ENCODE measurements around the gene RPS15.

DNA sequence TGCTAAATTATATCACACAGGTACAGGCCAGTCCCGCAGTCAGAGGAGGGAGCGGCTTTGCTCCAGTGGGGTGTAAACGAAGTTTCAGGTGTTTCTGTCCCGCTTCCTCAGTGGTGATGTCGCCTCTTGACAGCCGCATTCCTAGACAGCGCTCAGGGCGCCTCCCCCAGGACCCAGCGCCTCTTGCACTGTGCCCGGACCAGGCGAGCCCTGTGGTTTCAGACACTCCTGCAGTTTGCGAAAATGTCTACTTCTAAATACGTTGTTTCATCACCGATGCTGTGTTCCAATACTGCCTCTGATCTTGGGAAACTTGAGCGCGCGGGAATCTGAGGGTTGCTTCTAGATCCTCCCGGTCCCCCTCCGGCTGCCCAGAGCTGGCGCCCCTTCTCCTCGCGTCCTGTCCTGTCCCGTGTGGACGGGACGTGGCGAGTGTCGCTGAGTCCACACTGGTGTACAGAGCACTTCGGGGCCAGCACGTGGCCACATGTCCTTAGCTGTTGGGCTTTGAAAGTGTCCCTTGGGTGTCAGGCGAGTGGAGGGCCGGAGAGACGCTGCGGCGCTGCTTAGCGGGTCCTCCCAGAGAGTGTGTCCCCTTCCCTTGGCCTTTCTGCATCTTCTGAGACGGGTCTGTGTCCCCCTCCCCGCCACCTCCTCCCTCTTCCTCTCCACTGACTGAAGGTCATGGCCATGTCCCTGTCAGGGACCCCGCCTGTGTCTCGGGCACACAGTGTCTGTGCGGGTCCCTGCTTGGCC, 14.6 kb upstream of the RPS15 start:
- TF ChIP-seq, protein P1, sequence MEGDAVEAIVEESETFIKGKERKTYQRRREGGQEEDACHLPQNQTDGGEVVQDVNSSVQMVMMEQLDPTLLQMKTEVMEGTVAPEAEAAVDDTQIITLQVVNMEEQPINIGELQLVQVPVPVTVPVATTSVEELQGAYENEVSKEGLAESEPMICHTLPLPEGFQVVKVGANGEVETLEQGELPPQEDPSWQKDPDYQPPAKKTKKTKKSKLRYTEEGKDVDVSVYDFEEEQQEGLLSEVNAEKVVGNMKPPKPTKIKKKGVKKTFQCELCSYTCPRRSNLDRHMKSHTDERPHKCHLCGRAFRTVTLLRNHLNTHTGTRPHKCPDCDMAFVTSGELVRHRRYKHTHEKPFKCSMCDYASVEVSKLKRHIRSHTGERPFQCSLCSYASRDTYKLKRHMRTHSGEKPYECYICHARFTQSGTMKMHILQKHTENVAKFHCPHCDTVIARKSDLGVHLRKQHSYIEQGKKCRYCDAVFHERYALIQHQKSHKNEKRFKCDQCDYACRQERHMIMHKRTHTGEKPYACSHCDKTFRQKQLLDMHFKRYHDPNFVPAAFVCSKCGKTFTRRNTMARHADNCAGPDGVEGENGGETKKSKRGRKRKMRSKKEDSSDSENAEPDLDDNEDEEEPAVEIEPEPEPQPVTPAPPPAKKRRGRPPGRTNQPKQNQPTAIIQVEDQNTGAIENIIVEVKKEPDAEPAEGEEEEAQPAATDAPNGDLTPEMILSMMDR (optimal IDR thresholded peaks at IDR 0.05 in 1 of 3, IDR thresholded peaks at IDR 0.05 in 1 of 3, conservative IDR thresholded peaks at IDR 0.05 in 1 of 3; ENCODE audit: extremely low read depth in 1 of 3, insufficient read depth in 2 of 3, low read length in 3 of 3), result no peak
- TF ChIP-seq EZH2 (IDR thresholded peaks at IDR 0.05; ENCODE audit: low read length), result no peak

All from keratinocyte (primary cell).